COR-L47 (cell line): ENCODE results near the gene PTGFRN.
A peak's percentile ranks its signal among the peaks of the same experiment; 100 is the strongest.

ENCODE experiments used
- DNase-seq: peaks from one replicate; lab custom pipeline; 2025; lab: John Stamatoyannopoulos, UW

PTGFRN gene

GRCh38 chr1:117003223-117003875 is 93.6 kb downstream of the PTGFRN start:
- DNase-seq, result no peak

- no peak for DNase-seq
Measured at GRCh38 chr1:117007719-117008013, 98.0 kb downstream of the PTGFRN start.

GRCh38 chr1:117008656-117009055 is 98.9 kb downstream of the PTGFRN start:
- DNase-seq, result no peak

DNA sequence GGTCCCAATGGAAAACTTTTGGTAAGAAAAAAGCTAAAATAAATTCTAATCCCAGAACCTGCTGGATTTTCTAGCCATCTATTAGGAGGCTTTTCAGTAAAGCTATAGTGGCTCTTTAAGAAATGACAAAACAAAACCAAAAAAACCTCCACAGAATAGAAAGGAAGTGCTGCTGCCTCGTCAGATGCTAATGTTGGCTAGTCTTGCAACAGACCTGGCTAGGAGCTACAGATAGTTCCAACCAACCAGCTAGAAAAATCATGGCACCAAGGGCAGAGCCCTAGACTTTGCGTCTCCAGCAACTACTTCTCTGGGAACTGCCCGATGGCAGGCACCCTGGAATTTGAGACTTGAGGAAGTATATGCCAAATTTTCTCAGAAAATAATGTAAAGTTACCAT is 99.4 kb downstream of the PTGFRN start:
- no peak for DNase-seq

GRCh38 chr1:117010310-117010969 is 100.7 kb downstream of the PTGFRN start:
- DNase-seq, result no peak

- no peak for DNase-seq
Measured at GRCh38 chr1:117011334-117011733, 101.6 kb downstream of the PTGFRN start.

- no peak for DNase-seq
Measured at GRCh38 chr1:117013309-117013858, 103.7 kb downstream of the PTGFRN start.

DNA sequence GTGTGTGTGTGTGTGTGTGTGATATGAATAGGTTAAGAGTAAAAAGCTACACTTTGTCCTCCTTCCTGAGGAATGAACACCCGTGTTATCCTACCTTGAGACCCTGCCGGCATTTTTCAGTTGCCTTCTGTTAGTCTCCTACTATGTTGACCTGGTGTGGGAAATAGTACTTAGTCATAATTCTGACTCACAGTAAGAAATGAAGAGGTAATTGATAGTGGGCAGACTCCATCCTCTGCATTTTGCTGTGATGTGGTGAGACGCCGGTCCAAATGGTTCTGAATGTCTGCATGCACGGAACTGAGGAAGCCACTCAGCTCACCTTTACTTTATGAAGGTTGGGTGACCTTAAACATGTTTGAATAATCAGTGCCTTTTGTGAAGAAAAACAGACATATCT is 104.5 kb downstream of the PTGFRN start:
- DNase-seq, result no peak

DNA sequence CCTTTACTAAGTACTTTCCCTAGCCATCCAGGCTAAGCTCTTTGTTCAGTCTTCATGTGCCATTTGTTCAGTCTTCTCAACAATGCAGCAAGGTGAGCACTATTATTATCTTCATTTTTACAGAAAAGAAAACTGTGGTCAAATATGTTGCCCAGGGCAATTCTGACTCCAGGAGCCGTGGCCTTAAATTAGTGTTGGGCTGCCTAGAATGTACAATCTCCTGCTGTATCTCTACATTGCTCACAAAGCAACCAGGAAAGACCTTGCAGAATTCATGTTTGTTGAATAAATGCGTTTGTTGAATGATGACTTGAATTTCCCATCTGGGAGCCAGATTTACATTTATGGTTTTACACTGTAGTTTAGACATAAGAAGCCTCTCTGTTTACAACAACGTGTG is 106.0 kb downstream of the PTGFRN start:
- peak; percentile 38 for DNase-seq

- no peak for DNase-seq
Measured at GRCh38 chr1:117017062-117017461, 107.3 kb downstream of the PTGFRN start.

- no peak for DNase-seq
Measured at GRCh38 chr1:117017648-117018047, 107.9 kb downstream of the PTGFRN start.

GRCh38 chr1:117020526-117021156 is 110.9 kb downstream of the PTGFRN start:
- no peak for DNase-seq

- DNase-seq, result no peak
Measured at GRCh38 chr1:117022114-117022513, 112.4 kb downstream of the PTGFRN start.

- no peak for DNase-seq
Measured at GRCh38 chr1:117025568-117025967, 115.9 kb downstream of the PTGFRN start.

GRCh38 chr1:117026361-117026760 is 116.6 kb downstream of the PTGFRN start:
- DNase-seq, result no peak

- DNase-seq, result no peak
Measured at GRCh38 chr1:117029685-117030084, 120.0 kb downstream of the PTGFRN start.

DNA sequence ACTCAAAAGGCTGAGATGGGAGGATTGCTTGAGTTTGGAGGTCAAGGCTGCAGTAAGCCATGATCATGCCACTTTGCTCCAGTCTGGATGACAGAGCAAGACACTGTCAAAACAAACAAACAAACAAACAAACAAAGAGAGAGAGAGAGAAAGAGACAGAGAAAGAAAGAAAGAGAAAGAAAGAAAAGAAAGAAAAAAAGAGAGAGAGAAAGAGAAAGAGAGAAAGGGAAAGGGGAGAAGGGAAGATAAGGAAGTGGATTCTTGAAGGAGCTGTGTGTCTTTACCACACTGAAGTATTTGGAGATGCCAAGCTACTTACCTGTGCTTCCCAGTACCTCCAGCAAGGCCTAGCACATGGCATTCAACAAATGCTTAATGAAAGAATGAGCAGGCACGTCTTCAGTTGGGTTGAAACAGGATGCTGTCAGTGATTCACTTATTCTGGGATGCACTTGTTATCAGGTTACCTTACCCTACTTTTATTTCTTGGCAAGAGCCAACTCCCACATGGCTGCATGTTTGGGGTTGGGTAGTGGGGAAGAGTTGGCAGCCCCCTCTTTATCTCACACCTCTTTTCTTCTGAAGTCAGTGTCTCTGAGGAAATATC is 120.7 kb downstream of the PTGFRN start:
- DNase-seq, result no peak

DNA sequence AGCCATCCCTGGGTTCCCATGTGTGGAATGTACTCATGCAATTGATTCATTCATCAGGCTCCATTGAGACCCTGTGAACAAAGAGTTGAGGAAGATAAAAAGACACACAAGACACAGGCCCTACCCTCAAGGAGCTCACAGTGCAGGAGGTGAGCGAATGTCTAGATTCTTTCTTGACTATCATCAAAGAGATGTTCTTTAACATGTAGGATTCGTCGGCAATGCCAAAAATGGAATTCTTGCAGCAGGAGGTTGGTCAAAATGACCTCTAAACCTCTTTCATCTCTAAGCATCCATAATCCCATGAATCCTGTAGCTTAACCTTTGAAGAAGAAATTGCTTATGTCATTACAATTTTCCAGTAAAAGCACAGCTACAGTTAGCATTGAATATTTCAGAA is 122.5 kb downstream of the PTGFRN start:
- DNase-seq, result no peak

- no peak for DNase-seq
Measured at GRCh38 chr1:117032681-117033539, 123.2 kb downstream of the PTGFRN start.

- no peak for DNase-seq
Measured at GRCh38 chr1:117033772-117034171, 124.1 kb downstream of the PTGFRN start.

DNA sequence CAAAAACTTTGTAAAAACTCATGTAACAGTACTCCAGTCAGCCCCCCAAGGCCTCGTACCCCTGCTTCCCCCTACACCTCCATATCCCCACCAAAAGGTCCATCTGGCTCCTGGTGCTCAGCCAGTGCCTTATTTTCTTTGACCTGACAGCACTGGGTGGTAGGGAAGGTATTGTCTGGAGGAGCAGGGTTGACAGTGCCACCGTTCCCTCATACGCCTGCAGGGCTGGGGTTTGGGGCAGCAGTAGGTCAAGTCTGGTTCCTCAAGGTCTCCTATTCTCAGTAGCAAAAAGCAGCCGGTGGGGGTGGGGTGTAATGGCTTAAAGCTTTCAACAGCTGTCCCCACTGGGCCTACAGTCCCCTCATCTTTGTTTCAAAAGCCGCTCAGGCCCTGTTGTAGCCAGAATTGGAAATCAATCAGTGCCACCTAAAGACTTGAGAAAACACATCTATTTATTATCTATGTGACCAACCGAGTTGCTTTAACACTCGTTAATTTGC is 125.1 kb downstream of the PTGFRN start:
- DNase-seq, result no peak

- DNase-seq, result no peak
Measured at GRCh38 chr1:117036018-117036461, 126.3 kb downstream of the PTGFRN start.
